HG03064 (cell line): ENCODE measurements around the gene USE1.

Experiments
- ATAC-seq: cut with Tn5 transposase; IDR thresholded peaks from one replicate; pipeline ENCODE4 v1.9.1; 2021; ENCODE audit warnings: low read depth; ENCODE audit not compliant: unreplicated experiment

The USE1 gene

GRCh38 chr19:17202713-17203112 lies 12.4 kb upstream of the USE1 start:
- ATAC-seq = no peak

- ATAC-seq = no peak
Measured at GRCh38 chr19:17205237-17206140, 9.7 kb upstream of the USE1 start.

- ATAC-seq = no peak
Measured at GRCh38 chr19:17206736-17207581, 8.2 kb upstream of the USE1 start.

- no peak for ATAC-seq
Measured at GRCh38 chr19:17209126-17210036, 5.8 kb upstream of the USE1 start.

GRCh38 chr19:17210296-17210695 lies 4.9 kb upstream of the USE1 start:
- ATAC-seq = no peak

- ATAC-seq = no peak
Measured at GRCh38 chr19:17211547-17212446, 3.4 kb upstream of the USE1 start.

GRCh38 chr19:17213334-17213733 lies 1.8 kb upstream of the USE1 start:
- no peak for ATAC-seq

GRCh38 chr19:17214508-17215126 lies 540 bp upstream of the USE1 start:
- no peak for ATAC-seq

- ATAC-seq = no peak
Measured at GRCh38 chr19:17216058-17216670, 1.0 kb downstream of the USE1 start.

- no peak for ATAC-seq
Measured at GRCh38 chr19:17219286-17219685, 4.1 kb downstream of the USE1 start.

- ATAC-seq = no peak
Measured at GRCh38 chr19:17220207-17220758, 5.1 kb downstream of the USE1 start.

- no peak for ATAC-seq
Measured at GRCh38 chr19:17225053-17225452, 9.9 kb downstream of the USE1 start.

GRCh38 chr19:17226002-17226933 lies 11.1 kb downstream of the USE1 start, which contains the start of gene OCEL1:
Gene OCEL1, plus strand, starts transcription at chr19:17226226. Its CDS starts 22 bp downstream, at chr19:17226248.
- ATAC-seq = peak; percentile 96

- no peak for ATAC-seq
Measured at GRCh38 chr19:17227798-17228367, 12.7 kb downstream of the USE1 start.

GRCh38 chr19:17229890-17230289 lies 14.7 kb downstream of the USE1 start:
- no peak for ATAC-seq

- ATAC-seq = no peak
Measured at GRCh38 chr19:17232258-17232657, 17.1 kb downstream of the USE1 start.

GRCh38 chr19:17234911-17235299 lies 19.7 kb downstream of the USE1 start:
- ATAC-seq = no peak
